Esophagus squamous epithelium (tissue), 5 donors: Measurements from ENCODE around the gene OR7C1. TPM values are rescaled to one million over a fixed set of nuclear protein-coding genes. Genes with fewer than 3 reads are reported as not detected.

Experiments
- DNase-seq: peaks from one replicate; lab custom pipeline; 2025; lab: John Stamatoyannopoulos, UW
- H3K27ac ChIP-seq, 4 donors: fragments of 200-600 bp; sonication (generic); one replicate each; pipeline ENCODE4 v1.5.1; 2016 to 2019; ENCODE audit warnings: mild to moderate bottlenecking in 1 of 4
- H3K27me3 ChIP-seq, 4 donors: fragments of 200-600 bp; sonication (generic); 1 replicate in 3 of 4; 2 replicates in 1 of 4; pipeline versions ENCODE4 v1.5.1 to v1.6.0; 2017 to 2021; ENCODE audit warnings: antibody characterized with exemption in 1 of 4
- H3K36me3 ChIP-seq, 3 donors: fragments of 200-600 bp; sonication (generic); one replicate each; pipeline ENCODE4 v1.5.1; 2016 to 2019
- H3K4me1 ChIP-seq, 3 donors: fragments of 200-600 bp; sonication (generic); one replicate each; pipeline ENCODE4 v1.5.1; 2017 to 2019
- H3K4me3 ChIP-seq, 4 donors: fragments of 200-600 bp; sonication (generic); 1 replicate in 3 of 4; 2 replicates in 1 of 4; pipeline ENCODE4 v1.5.1; 2016 to 2019; ENCODE audit warnings: mild to moderate bottlenecking in 2 of 4, moderate library complexity in 1 of 4
- H3K9me3 ChIP-seq, 3 donors: fragments of 200-600 bp; sonication (generic); one replicate each; pipeline ENCODE4 v1.5.1; 2016 to 2019
- CTCF ChIP-seq, 6 experiments: fragments of 450-650 bp in 4 of 6; fragments of 200-600 bp in 2 of 6; sonication (generic) in 2 of 6; IDR thresholded peaks; one replicate each; pipeline ENCODE4 v1.5.1; 2016 to 2019; ENCODE audit warnings: antibody characterized with exemption in 6 of 6, mild to moderate bottlenecking in 4 of 6, moderate library complexity in 4 of 6
- POLR2A ChIP-seq, 4 donors: fragments of 450-650 bp; IDR thresholded peaks; one replicate each; pipeline ENCODE4 v1.6.1; 2017; ENCODE audit warnings: antibody characterized with exemption in 4 of 4, mild to moderate bottlenecking in 4 of 4, moderate library complexity in 3 of 4
- WGBS, 2 donors: methylation state at CpG; one replicate each; pipeline ENCODE4 v1.1.5; 2018; 5-methylcytosine and 5-hydroxymethylcytosine counted together
- intact Hi-C: fragments of 100-400 bp; cut with DNase I; formaldehyde crosslinking; loops from one replicate; pipeline ENCODE4 v1.15.0; 2022
- total RNA-seq, 4 donors: library from RNA; depleted of rRNA; stranded (reverse); fragments of >200 nt; gene quantifications; one replicate each; pipeline ENCODE4 v1.1.0, GENCODE V29; 2016
- donor health status: DM: yes; HTN: yes; CAD: no.

The OR7C1 gene
- total RNA-seq, 4 donors from 2014 or later = not detected

- Histone ChIP-seq H3K27ac (no peak overlapping the region), H3K4me3 (no peak overlapping the region), H3K27me3 (peaks cover 0 to 37% (median 0%) of the 10 kb centered on the region in 4 donors), H3K9me3 (no peaks in the 10 kb centered on the region), H3K36me3 (no peaks in the 10 kb centered on the region), H3K4me1 (peaks cover 0 to 4% (median 0%) of the 10 kb centered on the region in 3 donors)
- WGBS, 2 donors = 49 to 58% methylated on average over 2 of the region's 2 CpGs
- DNase-seq = no peak
- no peak for TF ChIP-seq POLR2A (IDR thresholded peaks at IDR 0.05)
- TF ChIP-seq CTCF (IDR thresholded peaks at IDR 0.05) = no peak
- intact Hi-C loops = no loop called here
Measured at GRCh38 chr19:14843169-14843568, 8.2 kb upstream of the OR7C1 start.

GRCh38 chr19:14840206-14840605, 5.2 kb upstream of the OR7C1 start:
- Histone ChIP-seq H3K4me3 (no peak overlapping the region), H3K27me3 (peaks cover 0 to 25% (median 0%) of the 10 kb centered on the region in 4 donors), H3K27ac (no peak overlapping the region), H3K4me1 (peaks cover 0 to 11% (median 0%) of the 10 kb centered on the region in 3 donors), H3K36me3 (no peaks in the 10 kb centered on the region), H3K9me3 (no peaks in the 10 kb centered on the region)
- 5 to 29% methylated on average over 1 of the region's 1 CpG for WGBS, 2 donors
- intact Hi-C loops = no loop called here
- no peak for DNase-seq
- no peak for TF ChIP-seq POLR2A (IDR thresholded peaks at IDR 0.05)
- no peak for TF ChIP-seq CTCF (IDR thresholded peaks at IDR 0.05)

GRCh38 chr19:14837391-14837790, 2.4 kb upstream of the OR7C1 start:
- Histone ChIP-seq H3K27me3 (peaks cover 0 to 3% (median 0%) of the 10 kb centered on the region in 4 donors), H3K9me3 (no peaks in the 10 kb centered on the region), H3K4me1 (peaks cover 0 to 18% (median 0%) of the 10 kb centered on the region in 3 donors), H3K4me3 (no peak overlapping the region), H3K27ac (no peak overlapping the region), H3K36me3 (no peaks in the 10 kb centered on the region)
- 65 to 82% methylated on average over 4 of the region's 4 CpGs for WGBS, 2 donors
- intact Hi-C loops = no loop called here
- TF ChIP-seq POLR2A (IDR thresholded peaks at IDR 0.05) (no peak), CTCF (IDR thresholded peaks at IDR 0.05) (no peak)
- DNase-seq = no peak

- no peaks in the 10 kb centered on the region for H3K36me3 ChIP-seq
- peaks cover 0 to 11% (median 0%) of the 10 kb centered on the region in 3 donors for H3K4me1 ChIP-seq
- peaks cover 0 to 1% (median 0%) of the 10 kb centered on the region in 3 donors for H3K9me3 ChIP-seq
- intact Hi-C loops = no loop called here
- peaks cover 0 to 16% (median 0%) of the 10 kb centered on the region in 4 donors for H3K27me3 ChIP-seq
- 55% methylated on average over 4 of the region's 4 CpGs for WGBS, 2 donors
- TF ChIP-seq CTCF (IDR thresholded peaks at IDR 0.05) (no peak), POLR2A (IDR thresholded peaks at IDR 0.05) (no peak)
- no peak overlapping the region for H3K4me3 ChIP-seq
- no peak overlapping the region for H3K27ac ChIP-seq
- no peak for DNase-seq
Measured at GRCh38 chr19:14830702-14831101, 4.3 kb downstream of the OR7C1 start.

- peaks cover 0 to 22% (median 0%) of the 10 kb centered on the region in 4 donors for H3K27me3 ChIP-seq
- H3K27ac ChIP-seq = no peak overlapping the region
- H3K9me3 ChIP-seq = peaks cover 0 to 5% (median 0%) of the 10 kb centered on the region in 3 donors
- H3K4me1 ChIP-seq = no peaks in the 10 kb centered on the region
- intact Hi-C loops = no loop called here
- WGBS, 2 donors = 58 to 59% methylated on average over 2 of the region's 2 CpGs
- DNase-seq = no peak
- no peak for TF ChIP-seq CTCF (IDR thresholded peaks at IDR 0.05)
- TF ChIP-seq POLR2A (IDR thresholded peaks at IDR 0.05) = no peak
- H3K4me3 ChIP-seq = no peak overlapping the region
- H3K36me3 ChIP-seq = no peaks in the 10 kb centered on the region
Measured at GRCh38 chr19:14826006-14826405, 9.0 kb downstream of the OR7C1 start.
